Measurements from ENCODE around the gene MATN1. TPM values are rescaled to one million over a fixed set of nuclear protein-coding genes. Genes with fewer than 3 reads are reported as not detected.

The MATN1 gene
- polyA plus RNA-seq, 3 donors = 0.11 to 0.21 (median 0.17) TPM

- DNase-seq (ENCODE audit: low read depth in 3 of 3, low spot score in 2 of 3) = no peak
Measured at GRCh38 chr1:30666756-30667273, 56.6 kb downstream of the MATN1 start.

- DNase-seq (ENCODE audit: low read depth in 3 of 3, low spot score in 2 of 3) = no peak
Measured at GRCh38 chr1:30665216-30666010, 58.0 kb downstream of the MATN1 start.

- DNase-seq (ENCODE audit: low read depth in 3 of 3, low spot score in 2 of 3) = peak in 1 of 3 donors; percentile 24
Measured at GRCh38 chr1:30664103-30664755, 59.2 kb downstream of the MATN1 start.

- no peak for DNase-seq (ENCODE audit: low read depth in 3 of 3, low spot score in 2 of 3)
Measured at GRCh38 chr1:30663596-30664091, 59.7 kb downstream of the MATN1 start.

- DNase-seq (ENCODE audit: low read depth in 3 of 3, low spot score in 2 of 3) = no peak
Measured at GRCh38 chr1:30662291-30662840, 61.0 kb downstream of the MATN1 start.

- no peak for DNase-seq (ENCODE audit: low read depth in 3 of 3, low spot score in 2 of 3)
Measured at GRCh38 chr1:30661311-30661710, 62.1 kb downstream of the MATN1 start.

Other genes with a start within 250 kb of the MATN1 start
- gene LAPTM5, start 34.2 kb upstream of the MATN1 start, polyA plus RNA-seq (ENCODE audit: insufficient read length in 3 of 3) = 10 to 100 TPM; 12.8 to 18.4 (median 16.5) TPM
- 10 to 100 TPM; 22.6 to 25.3 (median 25.2) TPM for gene SDC3, start 185.2 kb upstream of the MATN1 start, polyA plus RNA-seq (ENCODE audit: insufficient read length in 3 of 3)